ENCODE results near the gene EFCAB8.
"Not testable (repeated sequence)": the region's sequence is repeated elsewhere in the genome, so short reads cannot be mapped to it uniquely, and the experiment has no call there.

Gene EFCAB8

DNA sequence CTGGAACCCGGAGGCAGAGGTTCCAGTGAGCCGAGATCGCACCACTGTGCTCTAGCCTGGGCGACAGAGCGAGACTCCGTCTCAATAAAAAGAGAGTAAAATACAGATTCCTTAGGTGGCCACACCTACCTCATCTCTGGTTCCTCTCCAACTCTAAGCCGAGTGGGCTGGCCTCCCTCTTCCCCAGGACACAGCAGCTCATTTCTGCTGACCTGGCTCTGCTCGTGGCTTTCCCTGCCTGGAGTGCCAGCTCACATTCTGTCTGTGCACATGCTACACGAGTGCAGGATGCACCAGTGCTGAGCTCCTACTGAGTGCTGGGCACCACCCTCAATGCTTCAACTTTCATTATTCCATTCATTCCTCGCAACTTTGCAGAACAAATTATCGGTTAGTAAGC is 28.8 kb downstream of the EFCAB8 start:
- DNase-seq, result no peak

DNA sequence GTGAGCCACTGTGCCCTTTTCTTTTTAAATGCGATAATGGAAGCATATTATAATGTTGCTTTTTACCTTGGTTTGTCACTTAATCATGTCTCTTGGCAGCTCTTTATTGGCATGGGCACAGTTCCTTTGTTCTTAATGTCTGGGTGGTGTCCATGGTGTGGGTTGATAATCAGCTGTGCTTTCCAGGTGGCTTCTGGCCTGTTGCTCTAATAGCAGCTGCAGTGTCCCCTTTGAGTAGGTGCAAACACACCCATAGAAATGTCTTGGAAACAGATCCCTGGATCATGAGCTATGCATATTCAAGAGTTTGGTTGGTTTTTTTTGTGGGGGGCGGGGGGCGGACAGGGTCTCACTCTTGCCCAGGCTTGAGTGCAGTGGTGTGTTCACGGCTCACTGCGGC is 29.9 kb downstream of the EFCAB8 start:
- no peak for DNase-seq

DNA sequence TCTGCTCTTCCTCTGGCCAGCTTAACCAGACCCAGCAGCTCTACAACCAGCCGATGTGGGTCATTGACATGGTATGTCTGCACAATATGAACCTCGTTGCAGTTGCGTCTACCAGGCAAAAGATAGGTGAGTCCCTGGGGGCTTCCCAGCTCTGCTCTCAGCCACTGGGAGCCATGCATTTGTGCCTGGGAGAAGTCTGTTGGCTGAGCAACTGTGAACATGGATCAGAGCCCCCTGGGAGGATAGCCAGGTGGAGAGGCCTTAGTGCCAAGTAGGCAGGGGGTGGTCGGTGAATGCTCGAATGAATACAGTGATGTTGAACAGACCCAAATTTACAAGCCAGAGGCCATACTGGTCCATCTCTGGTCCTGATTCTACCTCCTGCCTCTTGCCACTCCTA is 30.6 kb downstream of the EFCAB8 start:
- no peak for DNase-seq

DNA sequence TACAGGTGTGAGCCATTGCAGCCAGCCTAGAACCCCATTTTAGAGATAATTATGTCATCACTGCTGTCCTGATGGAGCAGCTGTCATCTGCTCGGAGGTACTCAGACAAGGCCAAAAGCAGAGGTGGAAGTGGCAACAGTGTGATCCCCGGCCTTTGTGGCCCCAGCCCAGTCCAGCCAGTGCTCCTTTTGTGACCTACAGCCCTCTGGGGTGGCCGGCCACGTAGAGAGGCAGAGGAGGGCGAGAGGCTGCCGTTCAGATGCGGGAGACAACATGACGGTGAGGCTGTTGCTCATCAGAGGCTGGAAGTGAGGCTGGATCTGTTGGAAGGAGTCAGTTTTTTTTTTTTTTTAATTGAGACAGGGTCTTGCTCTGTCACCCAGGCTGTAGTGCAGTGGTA is 32.8 kb downstream of the EFCAB8 start:
- DNase-seq, result no peak

DNA sequence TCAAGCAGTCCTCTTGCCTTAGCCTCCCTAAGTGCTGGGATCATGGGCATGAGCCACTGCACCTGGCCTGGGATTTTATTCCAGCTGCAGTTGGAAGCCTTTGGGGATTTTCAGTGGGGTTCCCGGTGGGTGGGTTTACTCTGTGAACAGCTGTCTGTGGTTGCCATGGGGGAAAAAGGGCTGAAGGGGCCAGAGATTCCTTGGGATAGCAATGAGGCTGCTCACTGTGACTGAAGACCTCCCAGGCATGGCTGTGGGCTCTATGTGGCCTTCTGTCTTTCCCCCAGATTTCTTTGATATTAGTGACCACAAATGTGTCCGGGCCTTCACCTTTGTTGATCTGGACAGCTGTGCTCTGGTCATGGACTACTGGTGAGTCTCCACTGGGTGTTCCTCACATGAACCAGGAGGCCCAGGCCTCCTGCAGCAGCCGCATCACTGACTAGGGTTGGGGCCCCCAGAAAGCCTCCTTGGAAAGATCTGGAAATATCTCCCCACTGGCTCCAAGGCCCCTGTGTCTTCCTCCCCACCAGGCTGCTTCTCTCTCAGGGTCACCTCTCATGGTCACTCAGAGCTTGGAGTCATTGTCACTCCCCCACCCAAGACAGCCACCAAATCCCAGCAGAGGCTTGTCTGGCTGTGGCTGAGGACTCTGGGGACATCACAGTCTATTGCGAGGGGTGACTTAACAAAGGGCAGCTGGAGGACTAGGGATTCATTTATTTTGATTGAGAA is 33.4 kb downstream of the EFCAB8 start:
- no peak for DNase-seq

DNA sequence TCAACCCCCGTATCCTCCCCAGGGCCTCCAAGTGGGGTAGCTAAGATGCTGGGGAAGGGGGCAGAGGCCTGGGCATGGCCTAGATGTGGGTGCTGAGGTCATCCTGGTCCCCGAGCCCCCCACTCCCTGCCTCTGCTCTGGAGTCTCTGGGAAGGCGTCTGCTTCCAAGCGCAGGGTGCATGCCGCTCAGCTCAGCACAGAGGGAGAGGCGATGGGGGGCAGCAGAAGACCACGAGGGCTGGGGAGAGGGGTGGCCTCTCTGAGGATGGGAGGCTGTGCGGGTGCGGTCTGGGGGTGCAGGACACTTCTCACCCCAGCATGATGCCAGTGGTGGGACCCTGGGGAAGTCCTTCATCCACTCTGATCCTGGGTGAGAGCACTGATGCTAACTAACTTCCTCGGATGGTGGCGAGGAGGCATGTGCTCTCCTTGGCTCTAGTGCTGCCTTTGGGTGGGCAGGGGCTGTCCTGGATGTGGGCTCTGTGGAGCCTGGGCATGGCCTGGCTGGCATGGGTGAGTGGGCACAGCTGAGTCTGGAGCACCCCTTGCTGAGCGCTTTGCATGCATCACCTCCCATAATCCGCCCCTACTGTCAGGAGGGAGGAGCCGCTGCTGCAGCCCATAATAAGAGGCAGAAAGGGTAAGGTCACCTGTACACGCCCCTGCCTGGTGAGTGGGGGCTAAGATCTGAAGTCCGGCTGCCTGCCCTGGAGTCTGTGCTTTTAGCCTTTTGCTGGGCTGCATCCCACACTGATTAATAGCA is 34.7 kb downstream of the EFCAB8 start:
- no peak for DNase-seq

DNA sequence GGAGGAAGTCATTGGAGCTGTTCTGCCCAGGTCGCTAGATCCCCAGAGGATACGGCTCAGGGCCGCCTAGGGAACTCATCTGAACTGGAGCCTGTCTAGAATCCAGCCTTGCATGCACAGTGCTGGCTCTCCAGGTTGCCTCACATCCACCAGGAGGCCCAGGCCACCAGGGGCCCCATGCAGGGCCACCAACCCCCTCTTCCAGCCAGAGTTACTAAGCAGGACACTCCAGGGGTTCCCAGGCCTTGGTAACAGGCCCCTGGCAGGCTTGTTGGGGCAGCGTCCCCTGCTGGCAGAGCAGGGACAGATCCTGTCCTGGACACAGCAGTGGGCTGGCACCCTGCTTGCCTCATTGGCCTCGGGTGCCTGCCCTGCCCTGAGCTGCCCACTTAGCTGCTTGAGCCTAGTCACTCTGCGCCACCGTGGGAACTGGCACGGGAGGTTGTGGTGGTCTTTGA is 35.3 kb downstream of the EFCAB8 start:
- no peak for DNase-seq

DNA sequence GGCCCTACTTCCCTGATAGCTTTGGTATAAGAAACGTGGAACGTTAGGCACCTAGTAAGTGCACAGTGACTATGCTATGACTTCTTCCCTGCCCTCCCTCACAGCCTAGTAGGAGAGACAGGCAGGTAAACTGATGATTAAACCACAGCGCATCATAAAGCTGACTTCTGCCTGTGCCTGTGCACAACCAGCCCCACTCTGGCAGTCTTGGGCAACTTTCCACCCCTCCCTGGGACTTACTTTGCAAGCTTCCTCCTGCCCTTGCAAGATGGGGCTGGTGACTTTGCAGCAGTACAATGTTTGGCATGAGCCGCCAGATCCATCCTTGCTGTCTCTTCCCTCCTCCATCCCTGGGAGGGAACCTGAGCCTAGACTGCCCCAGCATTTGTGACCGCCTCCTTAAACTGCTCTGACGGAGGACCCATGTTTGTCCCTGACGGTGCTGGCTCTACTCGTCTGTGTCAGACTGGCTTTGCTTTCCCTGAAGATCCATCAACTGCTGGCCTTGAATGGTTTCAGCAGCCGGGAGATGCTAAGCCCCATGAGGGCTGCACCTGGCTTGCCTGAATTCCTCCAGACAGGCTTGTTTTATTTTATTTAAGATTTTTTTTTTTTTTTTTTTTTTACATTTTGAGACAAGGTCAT is 36.1 kb downstream of the EFCAB8 start:
- no peak for DNase-seq

DNA sequence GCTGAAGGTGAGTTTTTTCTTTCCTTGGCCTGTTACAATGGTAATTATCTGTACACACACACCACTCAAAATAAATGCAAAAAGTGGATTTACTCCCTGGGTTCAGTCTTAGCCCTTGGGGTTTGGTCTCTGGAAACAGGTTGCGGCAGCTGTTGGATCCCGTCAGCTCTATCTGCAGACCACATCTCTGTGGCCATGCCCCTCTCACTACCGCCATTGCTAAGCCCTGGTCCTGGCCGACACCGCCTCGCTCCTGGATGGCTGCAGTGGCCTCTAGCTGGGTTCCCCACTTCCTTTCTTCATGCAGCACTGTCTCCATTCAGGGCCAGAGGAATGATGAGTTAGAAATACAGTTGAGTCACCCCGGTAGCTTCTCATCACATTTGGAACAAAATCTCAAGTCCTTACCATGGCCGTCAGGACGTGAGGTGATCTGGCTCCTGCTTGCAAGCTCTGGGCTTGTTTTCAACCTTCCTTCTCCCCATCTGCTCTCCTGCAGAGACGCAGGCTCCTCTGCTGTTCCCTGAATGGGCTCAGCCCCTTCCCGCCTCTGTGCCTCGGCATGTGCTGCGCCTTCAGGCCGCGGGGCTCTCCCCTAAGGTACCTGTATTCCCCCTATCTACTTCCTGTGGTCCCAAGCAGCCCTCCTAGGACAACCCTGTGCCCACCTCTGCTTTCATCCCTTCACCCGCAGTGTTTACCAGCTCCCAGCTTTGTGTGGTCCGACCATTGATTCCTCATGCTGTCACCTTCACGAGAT is 38.0 kb downstream of the EFCAB8 start:
- no peak for DNase-seq

DNA sequence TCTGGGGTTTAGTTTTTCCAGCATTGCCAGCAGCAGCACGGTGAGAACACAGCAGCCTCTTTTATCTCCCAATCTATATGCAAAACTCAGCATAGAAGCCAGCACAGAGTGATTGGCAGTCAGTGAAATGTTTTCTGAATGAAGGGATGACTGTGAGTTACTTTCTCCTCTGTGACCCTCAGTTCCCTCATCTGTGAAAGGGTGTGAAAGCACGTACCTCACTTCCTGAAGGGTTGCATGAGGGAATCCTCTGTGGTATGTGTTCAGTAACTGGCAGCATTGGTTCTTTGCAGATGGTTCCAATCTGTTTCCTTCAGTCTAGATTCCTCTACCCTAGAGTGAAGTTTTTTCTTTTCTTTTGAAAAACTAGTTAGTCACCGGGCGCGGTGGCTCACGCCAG is 40.0 kb downstream of the EFCAB8 start:
- DNase-seq, result no peak

DNA sequence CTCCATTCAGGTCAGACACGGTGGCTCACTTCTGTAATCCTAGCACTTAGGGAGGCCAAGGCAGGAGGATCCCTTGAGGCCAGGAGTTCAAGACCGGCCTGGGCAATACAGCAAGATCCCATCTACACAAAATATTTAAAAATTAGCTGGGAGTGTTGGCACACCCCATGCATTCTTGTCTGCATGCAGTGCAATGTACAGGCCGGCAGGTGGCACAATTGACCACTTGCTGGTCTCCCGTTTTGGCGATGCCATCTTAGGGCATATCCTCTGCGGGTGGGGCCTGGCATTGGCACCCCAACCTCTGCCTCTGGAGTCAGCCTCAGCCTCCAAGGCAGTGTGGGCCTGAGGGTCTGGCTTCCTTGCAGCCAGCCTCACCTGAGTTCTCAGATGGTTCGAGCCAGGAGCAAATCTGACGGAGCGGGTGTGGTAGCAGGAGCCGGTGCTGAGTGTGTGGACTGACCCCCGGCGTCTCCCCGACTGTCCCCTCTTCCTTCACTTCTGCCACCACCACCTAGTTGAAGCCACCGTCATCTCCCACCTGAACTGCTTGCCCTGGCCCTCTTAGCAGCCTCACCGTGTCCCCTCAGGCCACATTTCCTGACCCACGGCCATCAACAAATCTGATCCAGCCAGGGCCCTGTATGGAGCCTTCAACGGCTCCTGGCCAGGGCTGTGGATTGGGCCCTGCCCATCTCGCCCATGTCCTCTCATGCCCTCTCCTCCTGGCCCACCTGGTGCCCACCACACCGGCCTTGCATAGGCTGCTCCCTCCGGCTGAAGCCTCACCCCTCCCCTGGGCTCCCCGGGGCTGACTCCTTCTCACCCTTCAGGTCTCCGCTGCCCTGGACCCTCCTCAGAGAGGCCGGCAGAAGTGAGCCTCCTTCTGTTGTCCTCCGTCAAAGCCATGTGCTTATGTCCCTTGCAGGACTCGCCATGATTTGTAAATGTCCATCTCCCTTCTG is 44.0 kb downstream of the EFCAB8 start:
- DNase-seq, result peak; percentile 11 to 15

DNA sequence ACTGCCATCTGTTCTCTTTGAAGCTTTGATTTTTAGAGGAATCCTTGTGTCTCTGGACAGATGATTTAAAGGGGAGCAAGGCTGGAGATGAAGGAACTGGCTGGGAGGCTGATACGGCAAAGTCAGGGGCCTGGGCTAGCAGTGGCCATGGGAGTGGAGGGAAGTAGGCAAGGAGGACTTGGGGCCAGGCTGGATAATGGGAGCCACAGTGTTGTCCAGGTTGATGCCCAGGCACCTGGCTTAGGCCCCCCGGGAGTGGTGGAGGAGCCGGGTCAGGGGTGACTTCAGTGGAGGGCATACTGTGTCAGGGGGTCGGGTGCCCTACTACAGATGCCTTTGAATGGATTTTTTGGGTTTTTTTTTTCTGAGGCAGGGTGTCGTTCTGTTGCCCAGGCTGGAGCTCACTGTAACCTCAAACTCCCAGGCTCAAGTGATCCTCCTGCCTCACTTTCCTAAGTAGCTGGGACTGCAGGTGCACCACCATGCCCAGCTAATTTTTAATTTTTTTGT is 45.0 kb downstream of the EFCAB8 start:
- DNase-seq, result no peak

DNA sequence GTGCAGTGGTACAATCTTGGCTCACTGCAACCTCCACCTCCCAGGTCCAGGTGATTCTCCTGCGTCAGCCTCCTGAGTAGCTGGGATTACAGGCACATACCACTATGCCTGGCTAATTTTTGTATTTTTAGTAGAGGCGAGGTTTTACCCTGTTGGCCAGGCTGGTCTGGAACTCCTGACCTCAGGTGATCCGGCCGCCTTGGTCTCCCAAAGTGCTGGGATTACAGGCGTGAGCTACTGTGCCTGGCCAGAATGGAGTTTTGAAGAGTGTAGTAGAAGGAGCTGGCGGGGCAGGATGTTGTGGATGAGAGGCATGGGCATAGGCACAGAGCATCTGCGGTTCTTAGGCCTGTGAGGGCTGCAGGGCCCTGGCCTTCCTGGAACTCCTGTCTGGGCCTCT is 46.0 kb downstream of the EFCAB8 start:
- DNase-seq, result not testable (repeated sequence)

DNA sequence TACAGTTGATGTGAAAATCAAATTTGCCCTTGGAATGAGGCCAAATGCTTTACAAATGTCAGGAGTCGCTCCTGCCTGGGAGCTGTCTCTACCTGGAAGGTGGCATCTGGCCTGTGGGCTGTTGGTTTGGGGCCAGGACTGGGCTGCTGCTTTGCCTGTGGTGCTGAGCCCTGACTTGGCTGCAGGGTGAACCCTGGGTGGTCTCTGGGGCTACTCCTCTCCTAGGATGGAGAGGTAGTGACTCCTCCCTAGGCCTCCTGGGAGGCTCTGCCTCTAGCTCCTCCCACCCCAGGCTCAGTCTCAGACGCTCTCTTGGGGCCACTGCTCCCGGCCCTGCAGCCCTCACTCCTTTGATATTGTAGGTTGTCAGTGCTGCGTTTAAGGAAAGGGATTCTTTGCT is 47.5 kb downstream of the EFCAB8 start:
- no peak for DNase-seq

DNA sequence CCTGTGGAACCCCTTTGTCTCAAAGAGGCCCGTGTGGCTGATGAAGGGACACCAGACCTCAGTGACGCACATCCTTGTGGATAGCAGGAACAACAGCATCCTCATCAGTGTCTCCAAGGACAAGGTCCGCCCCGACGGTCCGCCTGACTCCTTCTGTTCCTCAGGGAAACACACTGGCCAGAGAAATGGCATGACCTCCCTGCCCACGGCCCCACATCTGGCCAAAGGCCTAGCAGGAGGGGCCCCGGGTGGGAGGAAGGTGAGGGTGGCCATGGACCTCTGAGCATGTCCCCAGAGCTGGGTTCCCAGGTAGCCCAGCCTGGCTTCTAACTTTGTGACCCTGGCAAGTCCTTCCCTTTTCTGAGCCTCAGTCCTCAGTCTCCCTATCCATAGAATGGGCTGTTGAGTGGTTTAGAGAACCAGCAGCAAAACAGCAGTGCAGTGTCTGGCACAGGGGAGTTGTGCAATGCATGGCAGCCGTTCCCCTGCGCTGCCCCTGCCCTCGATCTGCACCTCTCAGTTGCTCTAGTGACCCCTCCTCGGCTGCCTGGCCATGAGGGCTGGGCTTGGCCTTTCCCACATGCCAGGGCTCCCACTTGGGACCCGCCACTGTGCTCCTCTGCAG is 48.3 kb downstream of the EFCAB8 start:
- no peak for DNase-seq

DNA sequence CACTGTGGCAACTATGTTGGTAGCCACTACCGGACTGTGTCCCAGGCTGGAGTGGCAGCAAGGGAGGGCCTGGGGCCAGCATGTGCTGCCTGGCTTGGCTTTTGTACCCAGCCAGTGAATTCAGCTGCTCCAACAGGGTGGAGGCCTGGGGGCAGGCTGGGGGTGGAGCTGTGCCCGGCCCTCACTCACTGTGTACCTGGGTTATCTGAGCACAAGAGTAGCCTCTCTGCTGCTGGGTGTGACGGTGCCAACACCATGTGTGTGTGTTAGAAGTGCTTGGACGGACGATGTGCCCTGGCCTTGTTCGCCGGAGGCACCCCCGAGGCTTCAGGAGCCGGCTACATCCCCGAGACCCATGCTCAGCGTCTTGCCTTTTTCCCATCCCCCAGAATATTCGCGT is 49.2 kb downstream of the EFCAB8 start:
- no peak for DNase-seq

DNA sequence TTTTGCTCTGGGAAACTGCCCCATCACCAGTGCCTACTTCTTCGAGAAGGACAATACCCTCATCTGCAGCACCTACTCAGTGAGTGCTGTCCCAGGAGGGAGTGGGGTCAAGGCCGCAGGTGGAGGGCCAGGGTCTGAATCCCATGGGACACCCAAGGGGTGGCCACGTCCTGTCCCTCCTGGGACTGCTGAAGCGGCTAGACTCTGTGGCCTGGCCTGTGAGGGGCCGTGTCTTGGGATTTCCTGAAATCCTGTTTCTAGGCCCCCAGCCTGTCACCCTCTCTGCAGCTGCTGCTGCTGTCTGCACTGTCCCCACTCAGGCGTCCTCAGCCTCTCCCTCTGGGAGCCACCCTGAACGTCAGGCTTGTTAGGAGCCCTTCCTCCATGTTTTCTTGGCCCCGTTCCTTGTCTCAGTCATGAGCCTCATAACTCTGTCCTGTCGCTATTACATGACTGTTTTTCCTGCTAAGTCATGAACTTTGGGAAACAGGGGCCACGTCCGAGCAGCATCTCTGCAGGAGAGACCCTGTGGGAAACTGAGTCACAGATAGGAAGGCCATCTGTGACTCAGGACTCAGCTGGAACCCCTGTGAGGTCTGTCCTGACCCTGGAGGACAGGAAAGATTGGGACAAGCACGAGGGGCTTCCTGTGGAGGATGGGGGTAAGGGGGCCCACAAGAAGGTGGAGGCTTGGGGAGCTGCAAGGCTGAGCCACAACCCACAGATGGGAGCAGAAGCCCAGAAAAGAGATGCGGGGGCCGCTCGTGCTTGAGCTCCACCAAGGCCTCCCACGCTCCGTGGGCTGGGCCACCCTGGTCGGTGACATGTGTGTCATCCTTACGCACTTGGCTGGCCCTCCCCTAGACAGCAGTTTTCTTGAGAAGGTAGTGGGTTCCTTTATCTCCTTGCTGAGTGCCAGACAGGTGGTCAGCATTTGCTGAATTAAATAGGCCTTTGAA is 49.9 kb downstream of the EFCAB8 start:
- no peak for DNase-seq

DNA sequence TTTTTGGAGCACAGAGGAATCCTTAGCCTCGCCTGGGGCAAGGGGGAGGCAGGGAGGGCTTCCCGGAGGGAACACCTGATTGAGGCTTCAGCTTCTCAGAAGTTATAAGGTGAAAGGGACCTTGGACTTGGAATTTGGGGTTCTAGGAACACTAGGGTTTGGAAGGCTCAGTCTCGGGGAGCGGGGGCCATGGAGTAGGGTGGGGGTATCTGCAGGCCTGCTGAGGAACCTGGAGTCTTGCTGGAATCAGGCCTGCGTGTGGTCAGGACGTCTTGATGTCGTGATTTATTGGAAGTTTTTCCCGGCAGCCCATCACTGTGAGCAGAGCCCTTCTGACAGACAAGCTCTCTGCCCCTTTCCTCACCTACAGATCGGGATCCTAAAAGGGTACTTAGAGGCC is 50.7 kb downstream of the EFCAB8 start:
- no peak for DNase-seq

DNA sequence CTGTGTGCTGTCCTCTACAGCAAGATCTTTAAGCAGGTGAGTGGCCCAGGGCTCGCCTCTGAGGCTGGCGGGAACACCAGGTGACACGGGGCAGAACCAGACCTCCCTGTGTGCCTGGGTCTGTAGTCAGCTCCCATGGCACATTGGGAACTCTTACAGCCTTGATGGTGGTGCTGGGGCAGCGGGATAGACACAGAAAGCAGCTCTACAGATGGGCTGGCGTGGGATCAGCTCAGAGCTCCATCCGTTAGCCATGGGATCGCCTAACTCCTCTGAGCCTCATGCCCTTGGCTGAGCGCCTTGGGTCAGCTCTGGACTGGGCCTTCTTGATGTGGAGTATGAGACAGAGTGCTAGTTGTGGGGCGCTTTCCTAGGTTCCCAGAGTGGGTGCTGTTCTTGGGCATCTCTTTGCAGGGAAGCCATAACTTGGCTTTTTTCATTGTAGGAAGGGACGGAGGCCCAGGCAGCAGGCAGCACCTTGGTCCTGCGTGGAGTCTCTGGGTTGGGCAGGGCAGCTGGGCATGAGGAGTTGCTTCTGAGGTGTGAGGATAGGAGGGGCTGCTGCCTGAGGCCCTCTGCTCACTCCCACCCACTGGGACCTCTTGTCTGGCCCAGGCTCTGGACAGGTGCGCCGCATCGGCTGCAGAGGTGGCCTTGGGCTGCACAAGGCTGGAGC is 51.3 kb downstream of the EFCAB8 start:
- no peak for DNase-seq

DNA sequence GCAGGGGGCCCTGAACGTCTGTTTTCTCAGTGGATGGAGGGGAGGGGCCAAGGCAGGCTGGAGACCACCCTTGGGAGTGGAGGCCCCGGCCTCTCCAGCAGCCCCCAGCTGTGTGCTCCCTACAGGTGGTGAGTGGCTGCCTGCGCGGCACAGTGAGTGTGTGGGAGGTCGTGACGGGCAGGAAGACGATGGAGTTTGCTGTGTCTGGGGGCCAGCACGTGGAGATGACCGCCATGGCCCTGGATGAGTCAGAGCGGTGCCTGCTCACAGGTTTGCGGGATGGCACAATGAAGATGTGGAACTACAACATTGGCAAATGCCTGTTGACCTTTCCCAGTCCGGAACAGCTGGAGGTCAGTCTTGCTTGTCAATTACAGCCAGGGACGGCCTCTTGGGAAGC is 52.6 kb downstream of the EFCAB8 start:
- DNase-seq, result no peak
